ENCODE measurements around the gene NAV3. TPM values are rescaled to one million over a fixed set of nuclear protein-coding genes. Genes with fewer than 3 reads are reported as not detected.

The NAV3 gene
- total RNA-seq, 2 experiments from 2014 or later = not detected

DNA sequence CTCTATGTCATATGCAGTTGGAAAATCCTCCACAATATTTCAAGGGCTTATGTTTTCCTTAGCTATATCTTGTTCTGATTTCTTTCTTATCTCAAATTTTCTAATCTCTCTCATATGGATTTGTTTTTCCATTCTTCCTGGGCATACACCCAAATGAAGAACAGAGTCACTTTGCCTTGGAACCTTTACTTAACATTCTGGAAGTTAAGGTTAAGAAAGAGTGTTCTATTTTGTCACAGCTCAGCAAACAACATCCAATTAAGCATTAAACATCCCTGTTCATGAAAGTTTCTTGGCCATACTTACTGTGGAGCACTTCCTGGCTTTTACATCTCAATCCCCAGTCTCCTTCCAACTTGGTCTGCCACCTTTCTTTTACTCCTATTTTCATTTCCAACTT is 5.3 kb downstream of the NAV3 start:
- intact Hi-C loops (cut with DNase I, micrococcal nuclease) = no loop called here
- H3K27ac Mint-ChIP-seq = no peak overlapping the region

DNA sequence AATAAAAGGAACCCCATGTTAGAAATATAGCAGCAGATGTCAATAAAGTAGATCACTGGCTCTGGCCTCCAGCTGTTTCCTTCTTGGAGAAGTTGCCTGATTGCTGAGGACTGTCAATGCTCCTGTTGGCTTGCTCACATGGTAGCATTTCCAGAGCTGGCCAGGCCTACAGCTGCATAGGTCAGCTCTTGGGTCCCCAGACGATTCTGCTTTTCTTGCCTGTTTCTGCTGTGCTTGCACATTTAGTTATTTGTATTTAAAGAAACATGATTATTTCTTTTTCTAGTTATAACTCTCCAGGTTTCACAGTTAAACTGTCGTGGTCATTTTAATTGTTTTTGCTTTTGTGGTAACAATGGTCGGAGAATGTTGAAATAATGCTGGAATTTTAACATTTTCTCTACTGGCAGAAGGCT is 7.2 kb downstream of the NAV3 start:
- intact Hi-C loops (cut with DNase I, micrococcal nuclease) = no loop called here
- ATAC-seq (ENCODE audit: poor library complexity) = no peak
- no peak overlapping the region for H3K4me3 Mint-ChIP-seq
- H3K4me3 ChIP-seq (ENCODE audit: low read length) = no peak overlapping the region
- no peaks in the 10 kb centered on the region for H3K27me3 Mint-ChIP-seq
- no peaks in the 10 kb centered on the region for H3K27me3 ChIP-seq (ENCODE audit: control insufficient read depth in 1 of 2, insufficient read depth in 2 of 2, low read length in 2 of 2)
- TF ChIP-seq, protein P1, sequence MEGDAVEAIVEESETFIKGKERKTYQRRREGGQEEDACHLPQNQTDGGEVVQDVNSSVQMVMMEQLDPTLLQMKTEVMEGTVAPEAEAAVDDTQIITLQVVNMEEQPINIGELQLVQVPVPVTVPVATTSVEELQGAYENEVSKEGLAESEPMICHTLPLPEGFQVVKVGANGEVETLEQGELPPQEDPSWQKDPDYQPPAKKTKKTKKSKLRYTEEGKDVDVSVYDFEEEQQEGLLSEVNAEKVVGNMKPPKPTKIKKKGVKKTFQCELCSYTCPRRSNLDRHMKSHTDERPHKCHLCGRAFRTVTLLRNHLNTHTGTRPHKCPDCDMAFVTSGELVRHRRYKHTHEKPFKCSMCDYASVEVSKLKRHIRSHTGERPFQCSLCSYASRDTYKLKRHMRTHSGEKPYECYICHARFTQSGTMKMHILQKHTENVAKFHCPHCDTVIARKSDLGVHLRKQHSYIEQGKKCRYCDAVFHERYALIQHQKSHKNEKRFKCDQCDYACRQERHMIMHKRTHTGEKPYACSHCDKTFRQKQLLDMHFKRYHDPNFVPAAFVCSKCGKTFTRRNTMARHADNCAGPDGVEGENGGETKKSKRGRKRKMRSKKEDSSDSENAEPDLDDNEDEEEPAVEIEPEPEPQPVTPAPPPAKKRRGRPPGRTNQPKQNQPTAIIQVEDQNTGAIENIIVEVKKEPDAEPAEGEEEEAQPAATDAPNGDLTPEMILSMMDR (IDR thresholded peaks at IDR 0.05) = no peak
- no peaks in the 10 kb centered on the region for H3K36me3 ChIP-seq (ENCODE audit: insufficient read depth, low read length)
- POLR2A ChIA-PET = no interaction called here
- DNase-seq = no peak
- H3K9me3 Mint-ChIP-seq = peaks cover 4% of the 10 kb centered on the region
- H3K36me3 Mint-ChIP-seq (ENCODE audit: low read depth) = no peaks in the 10 kb centered on the region
- CTCF ChIA-PET = no interaction called here
- H3K4me1 Mint-ChIP-seq (ENCODE audit: low read depth) = no peaks in the 10 kb centered on the region
- no peak overlapping the region for H3K27ac Mint-ChIP-seq
- no peaks in the 10 kb centered on the region for H3K4me1 ChIP-seq (ENCODE audit: insufficient read depth, low read length)
- H3K9me3 ChIP-seq (ENCODE audit: control insufficient read depth in 1 of 2, insufficient read depth in 1 of 2, low read length in 2 of 2) = peaks cover 0 to 6% of the 10 kb centered on the region in 2 experiments
- H3K27ac ChIP-seq (ENCODE audit: low read depth in 1 of 2, low read length in 2 of 2) = no peak overlapping the region

More for the DNA sequence above, 5.3 kb downstream of the NAV3 start:
- H3K9me3 Mint-ChIP-seq = peaks cover 4% of the 10 kb centered on the region
- no peaks in the 10 kb centered on the region for H3K27me3 Mint-ChIP-seq
- Histone ChIP-seq H3K4me1 (ENCODE audit: insufficient read depth, low read length) (no peaks in the 10 kb centered on the region), H3K36me3 (ENCODE audit: insufficient read depth, low read length) (no peaks in the 10 kb centered on the region), H3K27me3 (ENCODE audit: control insufficient read depth in 1 of 2, insufficient read depth in 2 of 2, low read length in 2 of 2) (no peaks in the 10 kb centered on the region), H3K4me3 (ENCODE audit: low read length) (no peak overlapping the region), H3K27ac (ENCODE audit: low read depth in 1 of 2, low read length in 2 of 2) (no peak overlapping the region), H3K9me3 (ENCODE audit: control insufficient read depth in 1 of 2, insufficient read depth in 1 of 2, low read length in 2 of 2) (peaks cover 0 to 6% of the 10 kb centered on the region in 2 experiments)
- CTCF ChIA-PET = no interaction called here
- no peaks in the 10 kb centered on the region for H3K4me1 Mint-ChIP-seq (ENCODE audit: low read depth)
- H3K4me3 Mint-ChIP-seq = no peak overlapping the region
- no peaks in the 10 kb centered on the region for H3K36me3 Mint-ChIP-seq (ENCODE audit: low read depth)
- no peak for ATAC-seq (ENCODE audit: poor library complexity)
- POLR2A ChIA-PET = no interaction called here
- DNase-seq = no peak
- TF ChIP-seq, protein P1 (IDR thresholded peaks at IDR 0.05) = no peak

DNA sequence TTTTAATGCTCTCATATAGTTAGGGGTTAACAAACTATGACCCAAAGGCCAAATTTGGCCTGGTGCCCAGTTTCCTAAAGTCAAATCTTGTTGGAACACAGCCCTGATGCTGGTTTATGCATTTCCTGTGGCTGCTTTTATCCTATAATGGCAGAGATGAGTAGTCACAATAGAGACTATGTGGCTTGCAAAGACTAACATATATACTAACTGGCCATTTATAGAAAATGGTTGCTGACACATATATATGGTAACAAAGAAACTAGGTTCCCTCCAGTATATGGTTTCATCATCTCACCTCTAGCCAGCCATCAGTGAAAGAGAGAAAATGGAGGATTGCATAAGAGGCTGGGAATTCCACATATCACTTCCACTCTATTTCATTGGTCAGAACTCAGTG is 10.8 kb downstream of the NAV3 start:
- CTCF ChIA-PET = no interaction called here

More for the DNA sequence above, 10.8 kb downstream of the NAV3 start:
- Histone ChIP-seq H3K9me3 (ENCODE audit: control insufficient read depth in 1 of 2, insufficient read depth in 1 of 2, low read length in 2 of 2) (no peaks in the 10 kb centered on the region), H3K27me3 (ENCODE audit: control insufficient read depth in 1 of 2, insufficient read depth in 2 of 2, low read length in 2 of 2) (no peaks in the 10 kb centered on the region), H3K4me3 (ENCODE audit: low read length) (no peak overlapping the region), H3K4me1 (ENCODE audit: insufficient read depth, low read length) (no peaks in the 10 kb centered on the region), H3K36me3 (ENCODE audit: insufficient read depth, low read length) (no peaks in the 10 kb centered on the region), H3K27ac (ENCODE audit: low read depth in 1 of 2, low read length in 2 of 2) (no peak overlapping the region)
- H3K4me3 Mint-ChIP-seq = no peak overlapping the region
- intact Hi-C loops (cut with DNase I, micrococcal nuclease) = no loop called here
- no peaks in the 10 kb centered on the region for H3K27me3 Mint-ChIP-seq
- H3K36me3 Mint-ChIP-seq (ENCODE audit: low read depth) = no peaks in the 10 kb centered on the region
- DNase-seq = no peak
- H3K4me1 Mint-ChIP-seq (ENCODE audit: low read depth) = no peaks in the 10 kb centered on the region
- TF ChIP-seq, protein P1 (IDR thresholded peaks at IDR 0.05) = no peak
- H3K9me3 Mint-ChIP-seq = peaks cover 6% of the 10 kb centered on the region
- ATAC-seq (ENCODE audit: poor library complexity) = no peak
- no peak overlapping the region for H3K27ac Mint-ChIP-seq
- POLR2A ChIA-PET = no interaction called here
